ENCODE data around the gene MRPS10. TPM values are rescaled to one million over a fixed set of nuclear protein-coding genes. Genes with fewer than 3 reads are reported as not detected.

The MRPS10 gene
- polyA plus RNA-seq, 2 of the 4 experiments (the other 2 are of a cell fraction): 31.5 to 60.7 TPM

DNA sequence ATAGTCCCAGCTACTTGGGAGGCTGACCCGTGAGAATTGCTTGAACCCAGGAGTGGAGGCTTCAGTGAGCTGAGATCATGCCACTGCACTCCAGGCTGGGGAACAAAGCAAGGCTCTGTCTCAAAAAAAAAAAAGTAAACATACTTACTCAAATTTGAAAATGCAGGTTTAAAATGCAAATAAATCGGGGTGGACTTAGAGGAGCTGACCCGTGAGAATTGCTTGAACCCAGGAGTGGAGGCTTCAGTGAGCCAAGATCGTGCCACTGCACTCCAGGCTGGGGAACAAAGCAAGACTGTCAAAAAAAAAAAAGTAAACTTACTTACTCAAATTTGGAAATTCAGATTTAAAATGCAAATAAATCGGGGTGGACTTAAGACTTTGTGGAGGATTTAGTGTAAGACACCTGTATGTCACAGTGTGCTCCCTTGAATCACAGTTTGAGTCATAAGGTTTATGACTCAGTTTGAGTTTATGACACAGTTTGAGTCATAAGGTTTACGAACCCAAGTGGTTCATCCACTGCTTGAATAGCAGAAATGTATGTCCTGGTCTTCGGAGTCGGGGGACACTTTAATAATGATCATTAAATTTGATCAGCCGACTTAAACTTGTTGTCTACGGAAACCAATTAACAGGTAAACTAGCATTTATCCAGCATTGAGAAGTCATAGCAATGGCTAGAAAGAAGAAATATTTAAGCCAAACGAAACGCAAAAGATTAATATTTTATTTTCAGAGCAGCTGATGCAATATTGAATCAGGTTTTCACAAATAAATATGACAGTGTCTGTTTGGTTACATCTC, 6.8 kb upstream of the MRPS10 start:
- Histone ChIP-seq H3K27ac (peak overlapping the region; percentile 78 to 85), H3K4me1 (peaks cover 50% of the 10 kb centered on the region), H3K4me3 (peak overlapping the region; percentile 30; the same call in 2 of the 3 replicates), H3K4me2 (peak overlapping the region; percentile 76), H3K9me3 (no peaks in the 10 kb centered on the region)
- 4% methylated on average over 12 of the region's 12 CpGs for WGBS (ENCODE audit: missing lambda C conversion rate)
- TF ChIP-seq USF2 (IDR thresholded peaks at IDR 0.05) (no peak), CEBPB (IDR thresholded peaks at IDR 0.05) (peak in 1 of 2 experiments; percentile 52; a peak in 2 of 4 replicates), FOSL2 (IDR thresholded peaks at IDR 0.05) (peak; percentile 97), FOSL2 (CRISPR knock-in tag; IDR thresholded peaks at IDR 0.05) (peak; percentile 97), JUN (IDR thresholded peaks at IDR 0.05) (peak; percentile 65 to 68; a peak in 3 of 5 replicates), ZC3H11A (IDR thresholded peaks at IDR 0.05) (no peak), JUNB (IDR thresholded peaks at IDR 0.05) (peak; percentile 94), RAD21 (conservative IDR thresholded peaks at IDR 0.05 in 1 of 2, IDR thresholded peaks at IDR 0.05 in 1 of 2) (0 out of 5 replicates have a peak, but pooled peaks of 1 of the 2 experiments have one; percentile 1), ZFP36 (IDR thresholded peaks at IDR 0.05; ENCODE audit: borderline replicate concordance, partially characterized antibody) (no peak), EHF (CRISPR knock-in tag; IDR thresholded peaks at IDR 0.05) (no peak), SREBF2 (IDR thresholded peaks at IDR 0.05) (no peak), ESRRA (IDR thresholded peaks at IDR 0.05; ENCODE audit: borderline replicate concordance, low read length) (no peak), GATA3 (IDR thresholded peaks at IDR 0.05; ENCODE audit: borderline replicate concordance) (peak; percentile 70; the same call in 1 of the 2 replicates), EP300 (IDR thresholded peaks at IDR 0.05) (peak in 1 of 2 experiments; percentile 46; a peak in 2 of 5 replicates), NR3C1 (IDR thresholded peaks at IDR 0.05) (no peak)
- TF ChIP-seq, protein P1, sequence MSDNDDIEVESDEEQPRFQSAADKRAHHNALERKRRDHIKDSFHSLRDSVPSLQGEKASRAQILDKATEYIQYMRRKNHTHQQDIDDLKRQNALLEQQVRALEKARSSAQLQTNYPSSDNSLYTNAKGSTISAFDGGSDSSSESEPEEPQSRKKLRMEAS (IDR thresholded peaks at IDR 0.05): peak; percentile 68; the same call in 1 of the 2 replicates
- TF ChIP-seq, protein P2, sequence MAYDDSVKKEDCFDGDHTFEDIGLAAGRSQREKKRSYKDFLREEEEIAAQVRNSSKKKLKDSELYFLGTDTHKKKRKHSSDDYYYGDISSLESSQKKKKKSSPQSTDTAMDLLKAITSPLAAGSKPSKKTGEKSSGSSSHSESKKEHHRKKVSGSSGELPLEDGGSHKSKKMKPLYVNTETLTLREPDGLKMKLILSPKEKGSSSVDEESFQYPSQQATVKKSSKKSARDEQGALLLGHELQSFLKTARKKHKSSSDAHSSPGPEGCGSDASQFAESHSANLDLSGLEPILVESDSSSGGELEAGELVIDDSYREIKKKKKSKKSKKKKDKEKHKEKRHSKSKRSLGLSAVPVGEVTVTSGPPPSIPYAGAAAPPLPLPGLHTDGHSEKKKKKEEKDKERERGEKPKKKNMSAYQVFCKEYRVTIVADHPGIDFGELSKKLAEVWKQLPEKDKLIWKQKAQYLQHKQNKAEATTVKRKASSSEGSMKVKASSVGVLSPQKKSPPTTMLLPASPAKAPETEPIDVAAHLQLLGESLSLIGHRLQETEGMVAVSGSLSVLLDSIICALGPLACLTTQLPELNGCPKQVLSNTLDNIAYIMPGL (CRISPR knock-in tag; IDR thresholded peaks at IDR 0.05; ENCODE audit: borderline replicate concordance): no peak
- TF ChIP-seq, protein P3, sequence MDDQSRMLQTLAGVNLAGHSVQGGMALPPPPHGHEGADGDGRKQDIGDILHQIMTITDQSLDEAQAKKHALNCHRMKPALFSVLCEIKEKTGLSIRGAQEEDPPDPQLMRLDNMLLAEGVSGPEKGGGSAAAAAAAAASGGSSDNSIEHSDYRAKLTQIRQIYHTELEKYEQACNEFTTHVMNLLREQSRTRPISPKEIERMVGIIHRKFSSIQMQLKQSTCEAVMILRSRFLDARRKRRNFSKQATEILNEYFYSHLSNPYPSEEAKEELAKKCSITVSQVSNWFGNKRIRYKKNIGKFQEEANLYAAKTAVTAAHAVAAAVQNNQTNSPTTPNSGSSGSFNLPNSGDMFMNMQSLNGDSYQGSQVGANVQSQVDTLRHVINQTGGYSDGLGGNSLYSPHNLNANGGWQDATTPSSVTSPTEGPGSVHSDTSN (IDR thresholded peaks at IDR 0.05): no peak
- CTCF ChIA-PET: interaction anchor here (0.6 to 3.7 kb wide), 5 partner anchors 9 to 323 kb away, joined by 3 to 17 read pairs (median 7); no protein-coding TSS in a partner anchor
- FAIRE-seq (no peak), DNase-seq (ENCODE audit: low read depth in 1 of 2, low spot score in 1 of 2) (peak; percentile 56 to 88), ATAC-seq (peak; percentile 70 to 88)
- POLR2A ChIA-PET: interaction anchor here (0.8 kb wide), 1 partner anchor 227 kb away, joined by 3 read pairs; the partner anchor contains the start of gene TRERF1

DNA sequence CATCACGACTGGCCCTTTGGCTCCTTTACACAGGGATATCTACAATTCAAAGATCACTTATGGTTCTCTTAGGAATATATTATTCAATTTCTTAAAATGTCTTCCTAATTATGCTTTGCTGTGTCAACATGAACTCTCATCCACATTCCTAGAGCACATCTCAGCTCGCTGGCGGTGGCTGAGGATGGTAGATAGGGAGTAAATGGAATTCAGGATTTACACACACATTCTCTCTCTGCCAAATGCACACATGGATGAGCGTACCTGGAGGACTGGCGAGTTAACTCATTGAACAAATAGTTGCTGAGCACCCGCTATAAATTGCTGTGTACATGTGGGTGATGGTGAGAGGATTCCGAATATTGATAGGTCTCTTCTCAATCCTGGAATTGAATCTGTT, 4.8 kb upstream of the MRPS10 start:
- 46% methylated on average over 7 of the region's 7 CpGs for WGBS (ENCODE audit: missing lambda C conversion rate)
- ChIA-PET POLR2A (interaction anchor here (0.6 kb wide), 1 partner anchor 560 kb away, joined by 5 read pairs; the partner anchor contains the start of gene BICRAL), CTCF (interaction anchor here (1.9 kb wide), 1 partner anchor 7 kb away, joined by 8 read pairs; no protein-coding TSS in a partner anchor)
- no peak overlapping the region for H3K4me3 ChIP-seq
- H3K4me2 ChIP-seq: no peak overlapping the region
- H3K27ac ChIP-seq: peak overlapping the region; percentile 78 to 85; a peak in 5 of 6 replicates
- no peak for ATAC-seq
- no peaks in the 10 kb centered on the region for H3K9me3 ChIP-seq
- H3K4me1 ChIP-seq: peaks cover 41% of the 10 kb centered on the region
- DNase-seq (ENCODE audit: low read depth in 1 of 2, low spot score in 1 of 2): no peak
- no peak for FAIRE-seq
- TF ChIP-seq HEYL (CRISPR knock-in tag; IDR thresholded peaks at IDR 0.05) (no peak), RARB (CRISPR knock-in tag; IDR thresholded peaks at IDR 0.05) (no peak), NR3C1 (IDR thresholded peaks at IDR 0.05) (no peak), ZNF302 (CRISPR knock-in tag; IDR thresholded peaks at IDR 0.05) (no peak), E2F6 (IDR thresholded peaks at IDR 0.05; ENCODE audit: borderline replicate concordance, low read depth) (no peak), NPAS2 (CRISPR knock-in tag; IDR thresholded peaks at IDR 0.05; ENCODE audit: borderline replicate concordance) (no peak), FOSL2 (IDR thresholded peaks at IDR 0.05) (no peak), FOSL2 (CRISPR knock-in tag; IDR thresholded peaks at IDR 0.05) (no peak), CBX8 (IDR thresholded peaks at IDR 0.05) (no peak), GATA3 (IDR thresholded peaks at IDR 0.05; ENCODE audit: borderline replicate concordance) (no peak), CEBPB (IDR thresholded peaks at IDR 0.05) (no peak), ESRRA (IDR thresholded peaks at IDR 0.05; ENCODE audit: borderline replicate concordance, low read length) (no peak), ZSCAN20 (CRISPR knock-in tag; IDR thresholded peaks at IDR 0.05) (no peak), KDM1A (IDR thresholded peaks at IDR 0.05; ENCODE audit: low read depth) (no peak), HOXB13 (CRISPR knock-in tag; IDR thresholded peaks at IDR 0.05; ENCODE audit: low read depth) (no peak), NFE2L2 (conservative IDR thresholded peaks at IDR 0.05; ENCODE audit: low read length) (no peak), EP300 (IDR thresholded peaks at IDR 0.05) (no peak)
- TF ChIP-seq, protein P2 (CRISPR knock-in tag; IDR thresholded peaks at IDR 0.05; ENCODE audit: borderline replicate concordance): no peak
